Tibial nerve (tissue), 4 donors: Measurements from ENCODE around the gene GALNT18.
"Not testable (repeated sequence)": the region's sequence is repeated elsewhere in the genome, so short reads cannot be mapped to it uniquely, and the experiment has no call there.

Source experiments
- EP300 ChIP-seq, 2 donors: sonication (generic); formaldehyde crosslinking; IDR thresholded peaks; one replicate each; pipeline ENCODE4 v1.6.1; 2017; ENCODE audit warnings: antibody characterized with exemption in 2 of 2, mild to moderate bottlenecking in 1 of 2
- POLR2A ChIP-seq, 2 donors: fragments of 450-650 bp; IDR thresholded peaks; one replicate each; pipeline ENCODE4 v1.6.1; 2017; ENCODE audit warnings: antibody characterized with exemption in 2 of 2, mild to moderate bottlenecking in 2 of 2, moderate library complexity in 2 of 2
- TF ChIP-seq, protein P1 (sequence below), 5 experiments: fragments of 200-600 bp in 3 of 5; fragments of 450-650 bp in 2 of 5; sonication (generic) in 3 of 5; IDR thresholded peaks; one replicate each; pipeline ENCODE4 v1.5.1; 2016 to 2019; ENCODE audit warnings: antibody characterized with exemption in 5 of 5, mild to moderate bottlenecking in 3 of 5, moderate library complexity in 2 of 5

DNA sequence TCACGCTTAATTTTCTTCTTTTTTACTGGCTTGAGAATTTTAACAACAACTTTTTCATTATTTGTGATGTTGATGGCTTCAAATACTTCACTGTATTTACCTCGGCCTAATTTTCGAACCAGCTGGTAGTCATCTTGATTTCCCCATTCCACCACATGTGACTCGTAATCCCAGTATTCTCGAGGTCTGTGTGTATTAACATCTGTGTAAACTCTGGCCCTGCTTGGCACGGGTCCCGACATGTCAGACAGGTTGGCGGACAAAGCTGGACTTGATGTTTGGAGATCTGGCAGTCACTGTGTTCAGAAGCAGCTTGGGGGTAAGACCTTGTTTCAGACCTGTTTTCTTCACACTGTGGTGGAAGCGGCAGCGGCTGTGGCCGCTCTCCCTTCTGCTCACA lies 268.9 kb downstream of the GALNT18 start, which contains the start of gene CSNK2A3:
- TF ChIP-seq, protein P1, sequence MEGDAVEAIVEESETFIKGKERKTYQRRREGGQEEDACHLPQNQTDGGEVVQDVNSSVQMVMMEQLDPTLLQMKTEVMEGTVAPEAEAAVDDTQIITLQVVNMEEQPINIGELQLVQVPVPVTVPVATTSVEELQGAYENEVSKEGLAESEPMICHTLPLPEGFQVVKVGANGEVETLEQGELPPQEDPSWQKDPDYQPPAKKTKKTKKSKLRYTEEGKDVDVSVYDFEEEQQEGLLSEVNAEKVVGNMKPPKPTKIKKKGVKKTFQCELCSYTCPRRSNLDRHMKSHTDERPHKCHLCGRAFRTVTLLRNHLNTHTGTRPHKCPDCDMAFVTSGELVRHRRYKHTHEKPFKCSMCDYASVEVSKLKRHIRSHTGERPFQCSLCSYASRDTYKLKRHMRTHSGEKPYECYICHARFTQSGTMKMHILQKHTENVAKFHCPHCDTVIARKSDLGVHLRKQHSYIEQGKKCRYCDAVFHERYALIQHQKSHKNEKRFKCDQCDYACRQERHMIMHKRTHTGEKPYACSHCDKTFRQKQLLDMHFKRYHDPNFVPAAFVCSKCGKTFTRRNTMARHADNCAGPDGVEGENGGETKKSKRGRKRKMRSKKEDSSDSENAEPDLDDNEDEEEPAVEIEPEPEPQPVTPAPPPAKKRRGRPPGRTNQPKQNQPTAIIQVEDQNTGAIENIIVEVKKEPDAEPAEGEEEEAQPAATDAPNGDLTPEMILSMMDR (IDR thresholded peaks at IDR 0.05), result not testable (repeated sequence)
- not testable (repeated sequence) for TF ChIP-seq POLR2A (IDR thresholded peaks at IDR 0.05)
- TF ChIP-seq EP300 (IDR thresholded peaks at IDR 0.05), result peak in 1 of 2 donors; percentile 51
